GM18951 (cell line): ENCODE data around the gene KCNK4.

ENCODE experiments used
- POLR2A ChIP-seq: IDR thresholded peaks from 4 replicates; pipeline ENCODE4 v1.6.1; 2011; ENCODE audit warnings: mild to moderate bottlenecking; ENCODE audit not compliant: insufficient read length, insufficient read depth; ENCODE audit errors: extremely low read depth
- in situ Hi-C: fragments of 300-500 bp; cut with MboI; formaldehyde crosslinking; loops from one replicate; pipeline ENCODE4 v1.12.0; 2022; ENCODE audit warnings: low sequenced_read_pairs, mixed read lengths, inconsistent platforms; ENCODE audit not compliant: unreplicated experiment

KCNK4 gene

DNA sequence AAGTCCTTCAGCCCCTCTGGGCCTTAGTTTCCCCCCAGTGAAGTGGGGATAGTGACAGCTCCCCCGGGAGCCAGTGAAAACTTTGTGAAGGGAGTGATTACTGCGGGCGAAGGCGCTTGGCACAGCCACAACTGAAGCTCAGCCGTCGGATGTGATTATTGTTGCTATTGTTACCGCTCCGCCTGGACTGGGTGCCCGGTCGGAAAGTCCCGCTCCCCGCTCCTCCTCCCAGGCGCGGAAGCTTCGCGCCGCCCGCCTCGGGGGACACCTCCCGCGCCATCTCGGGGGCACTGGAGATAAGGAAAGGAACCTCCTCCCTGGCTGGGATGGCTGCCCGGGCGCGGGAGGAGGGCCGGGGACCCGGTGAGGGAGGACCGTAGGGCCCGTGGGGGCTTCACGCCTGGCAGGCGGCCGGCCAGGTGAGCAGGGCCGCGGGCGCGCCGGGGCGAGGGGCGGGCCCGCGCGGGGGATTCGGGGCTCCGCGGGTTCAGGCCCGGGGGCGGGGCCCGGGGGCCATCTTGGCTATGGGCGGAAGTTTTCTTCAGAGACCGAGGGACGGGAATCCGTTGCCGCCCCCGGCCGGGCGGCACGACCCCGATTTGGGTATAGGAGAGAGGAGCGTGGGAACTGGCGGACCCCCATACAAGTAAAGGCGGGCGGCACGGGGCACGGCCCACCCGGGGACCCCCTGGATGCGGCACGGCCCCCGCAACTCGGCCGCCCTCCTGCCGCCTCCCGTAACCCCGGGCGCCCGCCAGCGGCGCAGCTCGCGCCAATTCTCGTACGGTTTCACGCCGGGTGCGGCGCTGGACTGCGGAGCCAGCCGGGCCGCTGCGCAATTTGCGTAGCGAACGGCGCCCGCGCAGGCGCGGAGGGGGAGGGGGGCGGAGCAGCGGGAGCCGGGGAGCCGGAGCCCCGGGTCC, 5.9 kb upstream of the KCNK4 start, which contains the start of gene GPR137:
GPR137 (plus strand) TSS at position 887 of the 923 bp plus-strand sequence. CDS start 677 bp downstream, outside the sequence.
- in situ Hi-C loops: no loop called here

DNA sequence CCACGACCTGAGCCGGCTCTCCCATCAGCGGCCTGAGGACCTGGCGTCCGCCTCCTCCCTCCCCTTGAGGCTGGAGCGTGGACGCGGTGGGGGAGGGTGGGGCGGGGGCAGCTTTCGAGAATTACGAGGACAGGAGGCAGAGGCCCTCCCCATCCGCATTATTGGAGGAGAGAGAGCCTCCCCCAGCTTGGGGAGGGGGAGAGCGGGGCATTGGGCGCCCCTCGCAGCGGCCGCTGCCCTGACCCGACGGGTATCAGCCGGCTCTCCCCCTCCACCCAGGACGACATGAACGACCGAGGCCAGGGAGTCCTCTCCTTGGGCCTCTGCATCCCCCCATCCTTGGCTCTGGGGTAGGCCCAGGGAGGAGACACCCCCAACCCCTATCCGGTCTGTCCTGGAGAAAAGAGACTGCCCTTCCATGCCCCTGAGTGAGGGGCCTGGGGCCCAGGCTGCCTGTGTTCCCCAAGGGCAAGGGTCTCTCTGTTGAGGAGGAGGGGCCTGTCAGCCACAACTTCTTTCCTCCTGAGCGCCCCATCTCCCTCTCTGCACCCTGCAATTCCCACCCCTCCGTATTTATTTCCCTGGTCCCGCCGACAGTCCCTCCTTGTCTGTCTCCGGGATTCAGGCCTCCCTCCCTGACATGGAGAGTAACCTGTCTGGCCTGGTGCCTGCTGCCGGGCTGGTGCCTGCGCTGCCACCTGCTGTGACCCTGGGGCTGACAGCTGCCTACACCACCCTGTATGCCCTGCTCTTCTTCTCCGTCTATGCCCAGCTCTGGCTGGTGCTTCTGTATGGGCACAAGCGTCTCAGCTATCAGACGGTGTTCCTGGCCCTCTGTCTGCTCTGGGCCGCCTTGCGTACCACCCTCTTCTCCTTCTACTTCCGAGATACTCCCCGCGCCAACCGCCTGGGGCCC, 5.0 kb upstream of the KCNK4 start:
- in situ Hi-C loops: no loop called here

More for the DNA sequence above, 5.9 kb upstream of the KCNK4 start, which contains the start of gene GPR137:
- TF ChIP-seq POLR2A: peak; percentile 55

DNA sequence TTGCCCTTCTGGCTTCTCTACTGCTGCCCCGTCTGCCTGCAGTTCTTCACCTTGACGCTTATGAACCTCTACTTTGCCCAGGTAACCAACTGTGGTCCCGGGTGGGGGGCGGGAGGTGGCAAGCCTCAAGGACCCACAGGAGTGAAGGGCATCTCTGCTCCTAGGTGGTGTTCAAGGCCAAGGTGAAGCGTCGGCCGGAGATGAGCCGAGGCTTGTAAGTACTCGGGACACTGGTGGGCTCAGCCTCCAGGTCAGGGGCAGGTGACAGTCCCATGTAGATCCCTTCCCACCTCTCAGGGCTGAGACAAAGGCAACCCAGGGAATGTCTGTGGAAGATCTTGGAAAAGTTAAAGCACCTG, 4.3 kb upstream of the KCNK4 start:
- in situ Hi-C loops: no loop called here
- no peak for TF ChIP-seq POLR2A

More for the DNA sequence above, 5.0 kb upstream of the KCNK4 start:
- TF ChIP-seq POLR2A: no peak

DNA sequence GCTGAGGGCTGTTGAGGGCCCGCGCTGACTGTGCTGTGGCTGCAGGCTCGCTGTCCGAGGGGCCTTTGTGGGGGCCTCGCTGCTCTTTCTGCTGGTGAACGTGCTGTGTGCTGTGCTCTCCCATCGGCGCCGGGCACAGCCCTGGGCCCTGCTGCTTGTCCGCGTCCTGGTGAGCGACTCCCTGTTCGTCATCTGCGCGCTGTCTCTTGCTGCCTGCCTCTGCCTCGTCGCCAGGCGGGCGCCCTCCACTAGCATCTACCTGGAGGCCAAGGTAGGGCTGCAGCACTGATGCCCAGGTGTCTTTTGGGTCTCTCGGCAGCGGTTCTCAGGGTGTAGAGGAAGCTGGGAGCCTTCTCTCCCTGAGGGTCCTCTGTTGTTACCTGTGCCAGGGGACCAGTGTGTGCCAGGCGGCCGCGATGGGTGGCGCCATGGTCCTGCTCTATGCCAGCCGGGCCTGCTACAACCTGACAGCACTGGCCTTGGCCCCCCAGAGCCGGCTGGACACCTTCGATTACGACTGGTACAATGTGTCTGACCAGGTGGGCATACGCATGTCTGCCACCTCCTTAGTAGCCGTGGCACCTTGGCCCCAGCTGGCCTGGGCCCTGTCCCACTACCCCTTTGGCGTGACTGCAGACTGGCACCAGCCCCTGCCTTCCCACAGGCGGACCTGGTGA, 3.3 kb upstream of the KCNK4 start:
- no peak for TF ChIP-seq POLR2A
- in situ Hi-C loops: no loop called here

DNA sequence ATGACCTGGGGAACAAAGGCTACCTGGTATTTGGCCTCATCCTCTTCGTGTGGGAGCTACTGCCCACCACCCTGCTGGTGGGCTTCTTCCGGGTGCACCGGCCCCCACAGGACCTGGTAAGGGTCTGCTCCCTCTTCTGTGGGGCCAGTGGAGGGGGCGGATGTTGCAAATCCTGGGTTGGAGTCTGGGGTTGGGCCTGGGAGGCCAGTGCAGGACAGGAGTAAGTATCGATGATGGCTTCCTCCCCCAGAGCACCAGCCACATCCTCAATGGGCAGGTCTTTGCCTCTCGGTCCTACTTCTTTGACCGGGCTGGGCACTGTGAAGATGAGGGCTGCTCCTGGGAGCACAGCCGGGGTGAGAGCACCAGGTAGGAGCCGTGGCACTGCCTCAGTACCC, 2.8 kb upstream of the KCNK4 start:
- TF ChIP-seq POLR2A: no peak

DNA sequence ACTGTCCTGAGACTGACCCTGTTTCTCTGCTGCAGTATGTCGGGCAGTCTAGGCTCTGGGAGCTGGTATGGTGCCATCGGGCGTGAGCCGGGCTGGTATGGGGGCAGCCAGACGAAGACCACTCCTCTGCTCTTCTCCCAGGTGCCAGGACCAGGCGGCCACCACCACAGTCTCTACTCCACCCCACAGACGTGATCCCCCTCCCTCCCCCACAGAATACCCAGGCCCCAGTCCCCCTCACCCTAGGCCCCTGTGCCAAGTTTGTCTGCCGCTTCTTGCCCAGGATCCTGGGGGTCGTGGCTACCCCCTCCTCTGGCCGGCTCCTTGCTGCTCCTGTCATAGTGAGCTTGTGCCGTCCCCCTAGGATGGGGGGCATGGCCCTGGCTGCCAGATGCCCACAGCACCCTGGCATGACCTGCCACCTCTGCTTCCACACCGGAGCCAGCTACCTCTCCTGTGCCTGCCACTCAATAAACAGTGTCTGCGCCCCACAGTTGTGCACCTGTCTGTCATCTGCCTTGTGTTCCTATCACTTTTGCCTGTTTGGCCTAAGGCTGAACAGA, 2.0 kb upstream of the KCNK4 start:
- no peak for TF ChIP-seq POLR2A
- in situ Hi-C loops: no loop called here

More for the DNA sequence above, 2.8 kb upstream of the KCNK4 start:
- in situ Hi-C loops: no loop called here

DNA sequence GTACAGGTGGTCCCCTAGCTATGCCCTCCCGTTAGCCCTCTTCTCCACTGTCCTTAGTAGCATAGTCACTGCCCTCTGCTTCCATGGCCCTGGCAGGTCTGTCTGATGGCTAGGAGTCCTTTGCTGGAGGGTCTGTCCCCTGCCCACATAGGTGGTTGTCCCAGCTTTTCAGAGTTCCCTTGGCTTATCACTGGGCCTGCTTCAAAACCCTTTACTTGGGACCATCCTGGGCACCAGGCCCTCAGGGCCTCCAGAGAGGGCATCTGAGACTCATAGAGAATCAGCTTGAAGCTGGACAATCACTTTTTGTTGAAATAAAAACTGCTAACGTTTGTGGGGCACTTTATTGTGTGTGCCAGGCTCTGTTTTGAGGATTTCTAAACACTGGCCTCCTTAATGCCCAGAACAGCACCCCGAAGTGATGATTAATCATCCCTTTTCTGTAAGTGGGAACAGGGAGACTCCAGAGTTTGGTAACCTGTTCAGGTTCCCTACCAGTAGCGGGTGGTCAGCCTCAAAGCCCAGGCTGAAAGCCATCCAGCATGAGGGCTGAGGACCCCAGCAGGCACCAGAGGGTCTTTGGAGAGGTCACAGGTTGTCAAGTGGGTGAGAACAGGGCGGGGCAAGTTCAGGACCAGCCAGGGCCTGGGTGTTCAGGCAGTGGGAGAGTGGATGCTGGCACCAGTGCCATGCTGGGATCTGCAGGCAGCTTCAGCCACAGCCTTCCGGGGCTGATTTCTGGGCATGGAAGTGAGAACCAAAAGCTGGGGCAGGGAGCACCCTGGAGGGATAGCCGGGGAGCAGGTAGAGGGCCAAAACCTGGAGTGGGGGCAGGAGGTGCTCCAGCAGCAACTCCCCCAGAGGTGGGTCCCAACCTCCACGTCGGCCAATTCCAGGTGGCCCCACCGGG, 495 bp upstream of the KCNK4 start:
- no peak for TF ChIP-seq POLR2A
- in situ Hi-C loops: no loop called here

DNA sequence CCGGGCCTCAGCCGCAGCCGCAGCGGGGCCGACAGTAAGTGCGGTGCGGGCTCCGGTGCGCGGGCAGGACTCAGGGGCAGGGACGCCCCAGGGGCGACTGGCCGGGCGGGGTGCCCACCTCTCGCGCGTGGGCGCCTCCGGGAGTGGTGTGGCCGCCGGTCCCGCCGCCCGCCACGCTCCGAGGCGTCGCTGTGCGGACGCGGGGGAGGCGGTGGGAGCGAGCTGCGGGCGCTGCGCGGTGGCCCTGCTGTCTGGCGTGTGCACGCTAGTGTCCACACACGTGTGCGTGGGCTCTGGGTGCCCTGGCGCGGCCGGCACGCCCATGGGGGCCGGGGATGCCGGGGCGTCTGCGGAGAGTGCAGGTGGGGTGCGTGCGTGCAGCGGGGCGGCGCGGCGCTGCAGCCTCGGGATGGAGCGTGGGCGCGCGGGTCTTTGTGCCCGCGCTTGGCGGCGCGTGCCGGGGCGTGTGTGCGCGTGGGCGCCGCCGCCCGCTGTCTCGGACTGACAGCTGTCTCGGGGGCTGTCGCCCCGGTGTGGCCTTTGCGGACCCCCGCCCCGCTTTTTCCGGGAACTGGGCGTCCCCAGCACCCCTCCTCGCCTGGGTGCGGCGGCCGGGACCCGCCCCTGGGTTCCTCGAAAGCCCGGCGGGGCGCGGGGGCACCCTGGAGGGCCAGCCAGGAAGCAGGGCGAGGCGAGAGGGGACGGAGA, 804 bp downstream of the KCNK4 start:
- no peak for TF ChIP-seq POLR2A
- in situ Hi-C loops: no loop called here

DNA sequence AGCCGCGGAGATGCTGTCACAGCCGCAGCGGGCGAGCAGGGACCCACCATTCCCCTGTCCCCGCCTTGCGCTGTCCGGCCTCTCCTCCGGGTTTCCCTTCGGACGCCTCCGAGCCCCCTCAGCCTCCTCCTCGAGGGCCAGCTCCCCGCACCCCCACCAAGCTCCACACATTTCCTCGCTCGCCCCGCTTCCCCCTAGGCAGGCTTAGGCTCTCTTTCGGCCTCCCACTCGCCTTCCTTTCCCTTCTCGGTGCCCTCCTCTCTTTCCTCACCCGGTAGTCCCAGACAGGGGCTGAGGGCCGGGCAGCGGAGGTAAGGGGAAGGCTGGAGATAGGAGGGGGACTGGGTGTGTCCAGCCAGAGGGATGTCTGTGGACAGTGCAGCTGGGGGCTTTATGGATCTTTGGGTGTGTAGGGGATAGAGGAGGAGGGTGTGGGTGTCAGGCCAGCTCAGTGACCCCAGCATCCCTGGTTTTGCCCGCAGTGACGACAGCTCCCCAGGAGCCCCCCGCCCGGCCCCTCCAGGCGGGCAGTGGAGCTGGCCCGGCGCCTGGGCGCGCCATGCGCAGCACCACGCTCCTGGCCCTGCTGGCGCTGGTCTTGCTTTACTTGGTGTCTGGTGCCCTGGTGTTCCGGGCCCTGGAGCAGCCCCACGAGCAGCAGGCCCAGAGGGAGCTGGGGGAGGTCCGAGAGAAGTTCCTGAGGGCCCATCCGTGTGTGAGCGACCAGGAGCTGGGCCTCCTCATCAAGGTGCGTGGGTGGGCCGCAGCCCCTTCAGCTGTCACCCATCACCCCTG, 1.6 kb downstream of the KCNK4 start:
- in situ Hi-C loops: no loop called here
- no peak for TF ChIP-seq POLR2A

DNA sequence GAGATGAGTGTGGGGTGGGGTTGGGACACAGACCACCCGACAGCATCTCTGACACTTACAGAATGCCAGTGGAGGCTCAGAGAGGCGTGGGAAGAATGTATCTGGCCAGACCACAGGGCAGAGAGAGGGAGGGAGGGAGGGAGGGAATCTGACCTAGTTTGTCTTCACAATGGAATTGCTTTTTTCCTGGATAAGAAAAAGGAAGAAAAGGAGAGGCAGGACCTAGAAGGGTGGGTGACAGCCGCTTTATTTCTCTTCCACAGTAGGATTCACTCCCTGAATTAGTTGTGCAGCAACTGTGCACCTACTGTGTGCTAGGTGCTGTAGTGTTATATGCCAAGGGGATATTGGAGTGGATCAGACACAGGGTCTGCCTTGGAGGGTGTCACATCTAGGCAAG, 3.7 kb downstream of the KCNK4 start:
- no peak for TF ChIP-seq POLR2A
- in situ Hi-C loops: loop anchor here (5.0 kb wide), 1 partner anchor 92 kb away; no protein-coding TSS in a partner anchor

DNA sequence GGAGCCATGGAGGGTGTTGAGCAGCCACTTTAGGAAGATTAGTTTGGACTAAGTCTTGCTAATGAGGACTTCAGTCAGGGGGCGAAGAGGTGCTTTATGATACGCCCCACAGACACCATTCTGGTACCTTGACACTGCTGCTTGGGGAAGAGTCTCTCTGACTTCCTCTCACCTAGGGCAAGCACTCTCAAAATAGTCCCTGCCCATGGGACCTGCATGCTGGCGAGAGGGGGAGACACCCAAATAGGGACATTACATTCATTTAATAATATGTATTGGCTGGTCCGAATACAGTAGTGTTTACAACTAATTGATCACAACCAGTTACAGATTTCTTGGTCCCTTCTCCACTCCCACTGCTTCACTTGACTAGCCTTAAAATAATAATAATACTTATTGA, 4.7 kb downstream of the KCNK4 start:
- in situ Hi-C loops: loop anchor here (5.0 kb wide), 1 partner anchor 93 kb away; no protein-coding TSS in a partner anchor
- TF ChIP-seq POLR2A: no peak
